GM23338 (cell line): ENCODE data around the gene PINK1.

Source experiments
- EZH2phosphoT487 ChIP-seq: fragments of 200-600 bp; sonication (generic); IDR thresholded peaks from one replicate; pipeline ENCODE4 v1.8.1; 2018; ENCODE audit warnings: antibody characterized with exemption; ENCODE audit not compliant: unreplicated experiment
- NANOG ChIP-seq: IDR thresholded peaks from 2 replicates; pipeline ENCODE4 v1.6.1; 2016; ENCODE audit warnings: antibody characterized with exemption, borderline replicate concordance
- POLR2AphosphoS5 ChIP-seq: IDR thresholded peaks from 2 replicates; pipeline ENCODE4 v1.6.1; 2016; ENCODE audit warnings: antibody characterized with exemption, low read depth
- TF ChIP-seq, protein P1 (sequence below): IDR thresholded peaks from one replicate; pipeline ENCODE4 v1.6.1; 2018; ENCODE audit warnings: antibody characterized with exemption; ENCODE audit not compliant: unreplicated experiment
- TF ChIP-seq, protein P2 (sequence below), 2 experiments: fragments of 200-600 bp in 1 of 2; sonication (generic) in 1 of 2; conservative IDR thresholded peaks; 2 replicates each; pipeline versions ENCODE4 v1.5.1 to v1.6.1; 2016 to 2017; ENCODE audit warnings: antibody characterized with exemption in 2 of 2, low read depth in 2 of 2, mild to moderate bottlenecking in 2 of 2, moderate library complexity in 1 of 2

DNA sequence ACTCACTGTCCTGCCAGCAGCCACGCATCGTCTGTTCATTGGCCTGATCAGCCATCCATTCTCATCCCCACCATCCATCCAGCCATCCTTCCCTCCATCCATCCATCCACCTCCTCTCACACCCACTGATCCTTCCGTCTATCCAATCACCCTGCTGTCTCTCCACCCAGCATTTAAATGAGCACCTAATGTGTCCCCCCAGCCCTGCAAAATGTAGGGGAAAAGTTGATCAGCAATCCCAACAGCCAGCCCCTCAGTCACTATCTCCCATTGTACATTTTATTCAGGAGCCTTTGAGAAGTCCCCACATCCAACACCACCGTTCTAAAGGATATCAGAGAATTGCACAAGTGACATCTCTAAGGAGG is 39.0 kb downstream of the PINK1 start:
- TF ChIP-seq EZH2phosphoT487 (no peak), POLR2AphosphoS5 (no peak), NANOG (no peak)
- TF ChIP-seq, protein P1, sequence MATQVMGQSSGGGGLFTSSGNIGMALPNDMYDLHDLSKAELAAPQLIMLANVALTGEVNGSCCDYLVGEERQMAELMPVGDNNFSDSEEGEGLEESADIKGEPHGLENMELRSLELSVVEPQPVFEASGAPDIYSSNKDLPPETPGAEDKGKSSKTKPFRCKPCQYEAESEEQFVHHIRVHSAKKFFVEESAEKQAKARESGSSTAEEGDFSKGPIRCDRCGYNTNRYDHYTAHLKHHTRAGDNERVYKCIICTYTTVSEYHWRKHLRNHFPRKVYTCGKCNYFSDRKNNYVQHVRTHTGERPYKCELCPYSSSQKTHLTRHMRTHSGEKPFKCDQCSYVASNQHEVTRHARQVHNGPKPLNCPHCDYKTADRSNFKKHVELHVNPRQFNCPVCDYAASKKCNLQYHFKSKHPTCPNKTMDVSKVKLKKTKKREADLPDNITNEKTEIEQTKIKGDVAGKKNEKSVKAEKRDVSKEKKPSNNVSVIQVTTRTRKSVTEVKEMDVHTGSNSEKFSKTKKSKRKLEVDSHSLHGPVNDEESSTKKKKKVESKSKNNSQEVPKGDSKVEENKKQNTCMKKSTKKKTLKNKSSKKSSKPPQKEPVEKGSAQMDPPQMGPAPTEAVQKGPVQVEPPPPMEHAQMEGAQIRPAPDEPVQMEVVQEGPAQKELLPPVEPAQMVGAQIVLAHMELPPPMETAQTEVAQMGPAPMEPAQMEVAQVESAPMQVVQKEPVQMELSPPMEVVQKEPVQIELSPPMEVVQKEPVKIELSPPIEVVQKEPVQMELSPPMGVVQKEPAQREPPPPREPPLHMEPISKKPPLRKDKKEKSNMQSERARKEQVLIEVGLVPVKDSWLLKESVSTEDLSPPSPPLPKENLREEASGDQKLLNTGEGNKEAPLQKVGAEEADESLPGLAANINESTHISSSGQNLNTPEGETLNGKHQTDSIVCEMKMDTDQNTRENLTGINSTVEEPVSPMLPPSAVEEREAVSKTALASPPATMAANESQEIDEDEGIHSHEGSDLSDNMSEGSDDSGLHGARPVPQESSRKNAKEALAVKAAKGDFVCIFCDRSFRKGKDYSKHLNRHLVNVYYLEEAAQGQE, result no peak
- TF ChIP-seq, protein P2, sequence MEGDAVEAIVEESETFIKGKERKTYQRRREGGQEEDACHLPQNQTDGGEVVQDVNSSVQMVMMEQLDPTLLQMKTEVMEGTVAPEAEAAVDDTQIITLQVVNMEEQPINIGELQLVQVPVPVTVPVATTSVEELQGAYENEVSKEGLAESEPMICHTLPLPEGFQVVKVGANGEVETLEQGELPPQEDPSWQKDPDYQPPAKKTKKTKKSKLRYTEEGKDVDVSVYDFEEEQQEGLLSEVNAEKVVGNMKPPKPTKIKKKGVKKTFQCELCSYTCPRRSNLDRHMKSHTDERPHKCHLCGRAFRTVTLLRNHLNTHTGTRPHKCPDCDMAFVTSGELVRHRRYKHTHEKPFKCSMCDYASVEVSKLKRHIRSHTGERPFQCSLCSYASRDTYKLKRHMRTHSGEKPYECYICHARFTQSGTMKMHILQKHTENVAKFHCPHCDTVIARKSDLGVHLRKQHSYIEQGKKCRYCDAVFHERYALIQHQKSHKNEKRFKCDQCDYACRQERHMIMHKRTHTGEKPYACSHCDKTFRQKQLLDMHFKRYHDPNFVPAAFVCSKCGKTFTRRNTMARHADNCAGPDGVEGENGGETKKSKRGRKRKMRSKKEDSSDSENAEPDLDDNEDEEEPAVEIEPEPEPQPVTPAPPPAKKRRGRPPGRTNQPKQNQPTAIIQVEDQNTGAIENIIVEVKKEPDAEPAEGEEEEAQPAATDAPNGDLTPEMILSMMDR (conservative IDR thresholded peaks at IDR 0.05; ENCODE audit: low read depth in 2 of 2), result no peak
